Loucy (cell line): ENCODE measurements around the gene KSR1.

Experiments
- H2AFZ ChIP-seq: fragments of 200-600 bp; sonication (generic); 2 replicates; pipeline ENCODE4 v1.6.0; 2016; ENCODE audit warnings: antibody characterized with exemption, mild to moderate bottlenecking, low read length, moderate library complexity
- H3F3A ChIP-seq: fragments of 200-600 bp; 2 replicates; pipeline ENCODE4 v1.6.0; 2016; ENCODE audit warnings: antibody characterized with exemption, low read depth, mild to moderate bottlenecking
- H3K27me3 ChIP-seq: fragments of 200-600 bp; sonication (generic); 2 replicates; pipeline ENCODE4 v1.6.1; 2014; ENCODE audit warnings: low read length, mild to moderate bottlenecking; ENCODE audit not compliant: insufficient read depth, poor library complexity, severe bottlenecking
- H3K36me3 ChIP-seq: fragments of 200-600 bp; sonication (generic); 2 replicates; pipeline ENCODE4 v1.6.1; 2016; ENCODE audit warnings: low read length; ENCODE audit not compliant: insufficient read depth
- H3K4me1 ChIP-seq: fragments of 200-600 bp; sonication (generic); 2 replicates; pipeline ENCODE4 v1.5.1; 2014; ENCODE audit warnings: low read length, mild to moderate bottlenecking; ENCODE audit not compliant: insufficient read depth, poor library complexity, severe bottlenecking
- H3K4me2 ChIP-seq: fragments of 200-600 bp; sonication (generic); 2 replicates; pipeline ENCODE4 v1.6.0; 2014; ENCODE audit warnings: antibody characterized with exemption, low read length, low read depth, mild to moderate bottlenecking; ENCODE audit not compliant: poor library complexity, severe bottlenecking
- H3K4me3 ChIP-seq: fragments of 200-600 bp; sonication (generic); 2 replicates; pipeline ENCODE4 v1.5.1; 2014; ENCODE audit warnings: low read length, mild to moderate bottlenecking, mixed read lengths; ENCODE audit not compliant: poor library complexity, severe bottlenecking
- H3K79me2 ChIP-seq: fragments of 200-600 bp; sonication (generic); 2 replicates; pipeline ENCODE4 v1.6.1; 2014; ENCODE audit warnings: low read length; ENCODE audit not compliant: insufficient read depth
- H3K9ac ChIP-seq: fragments of 200-600 bp; sonication (generic); 2 replicates; pipeline ENCODE4 v1.6.0; 2014; ENCODE audit warnings: mild to moderate bottlenecking, low read depth, low read length, moderate library complexity; ENCODE audit not compliant: poor library complexity, severe bottlenecking
- H3K9me2 ChIP-seq: fragments of 200-600 bp; sonication (generic); replicated peaks from 2 replicates; pipeline ENCODE4 v1.6.1; 2016; ENCODE audit warnings: low read depth, low read length, mixed read lengths
- H3K9me3 ChIP-seq: fragments of 200-600 bp; sonication (generic); 2 replicates; pipeline ENCODE4 v1.6.1; 2014; ENCODE audit warnings: mild to moderate bottlenecking, antibody characterized with exemption, low read length, low read depth; ENCODE audit not compliant: insufficient read depth
- H4K20me1 ChIP-seq: fragments of 200-600 bp; sonication (generic); 2 replicates; pipeline ENCODE4 v1.6.0; 2014; ENCODE audit warnings: antibody characterized with exemption, low read length, mild to moderate bottlenecking; ENCODE audit not compliant: insufficient read depth, poor library complexity, severe bottlenecking
- CTCF ChIP-seq: fragments of 200-600 bp; sonication (generic); conservative IDR thresholded peaks from 2 replicates; pipeline ENCODE4 v1.5.1; 2014; ENCODE audit warnings: mild to moderate bottlenecking, antibody characterized with exemption, low read length
- EZH2phosphoT487 ChIP-seq: fragments of 200-600 bp; IDR thresholded peaks from 2 replicates; pipeline ENCODE4 v1.6.1; 2018; ENCODE audit warnings: antibody characterized with exemption, mild to moderate bottlenecking, moderate library complexity, borderline replicate concordance

The KSR1 gene

GRCh38 chr17:27586203-27586721 is 130.0 kb downstream of the KSR1 start:
- no peaks in the 10 kb centered on the region for H3K79me2 ChIP-seq
- no peak overlapping the region for H3K4me3 ChIP-seq
- H4K20me1 ChIP-seq, result peaks cover 2% of the 10 kb centered on the region
- no peak overlapping the region for H2AFZ ChIP-seq
- H3K4me1 ChIP-seq, result peaks cover 12% of the 10 kb centered on the region
- no peaks in the 10 kb centered on the region for H3K9me3 ChIP-seq
- no peaks in the 10 kb centered on the region for H3K27me3 ChIP-seq
- TF ChIP-seq CTCF (no peak), EZH2phosphoT487 (no peak)
- no peaks in the 10 kb centered on the region for H3F3A ChIP-seq
- H3K4me2 ChIP-seq, result no peak overlapping the region
- no peak overlapping the region for H3K9ac ChIP-seq
- peaks cover 15% of the 10 kb centered on the region; the same call in 1 of the 2 replicates for H3K36me3 ChIP-seq
- no peaks in the 10 kb centered on the region for H3K9me2 ChIP-seq

GRCh38 chr17:27588354-27588753 is 132.1 kb downstream of the KSR1 start:
- TF ChIP-seq CTCF (no peak), EZH2phosphoT487 (no peak)
- Histone ChIP-seq H3K4me1 (no peaks in the 10 kb centered on the region), H4K20me1 (peaks cover 2% of the 10 kb centered on the region), H3K9me3 (no peaks in the 10 kb centered on the region), H3K27me3 (no peaks in the 10 kb centered on the region), H3K4me3 (no peak overlapping the region), H3K9ac (no peak overlapping the region), H3F3A (no peaks in the 10 kb centered on the region), H3K79me2 (no peaks in the 10 kb centered on the region), H3K4me2 (no peak overlapping the region), H3K36me3 (peaks cover 12% of the 10 kb centered on the region; the same call in 1 of the 2 replicates), H3K9me2 (no peaks in the 10 kb centered on the region), H2AFZ (no peak overlapping the region)

GRCh38 chr17:27590864-27591263 is 134.6 kb downstream of the KSR1 start:
- no peaks in the 10 kb centered on the region for H3K9me2 ChIP-seq
- H2AFZ ChIP-seq, result no peak overlapping the region
- no peak overlapping the region for H3K4me2 ChIP-seq
- H3K79me2 ChIP-seq, result no peaks in the 10 kb centered on the region
- H3K9me3 ChIP-seq, result no peaks in the 10 kb centered on the region
- no peaks in the 10 kb centered on the region for H3F3A ChIP-seq
- no peaks in the 10 kb centered on the region for H3K4me1 ChIP-seq
- H4K20me1 ChIP-seq, result no peaks in the 10 kb centered on the region
- no peaks in the 10 kb centered on the region for H3K27me3 ChIP-seq
- H3K4me3 ChIP-seq, result no peak overlapping the region
- peaks cover 15% of the 10 kb centered on the region; the same call in 1 of the 2 replicates for H3K36me3 ChIP-seq
- TF ChIP-seq CTCF (no peak), EZH2phosphoT487 (no peak)
- no peak overlapping the region for H3K9ac ChIP-seq
